HG03135 (cell line): ENCODE results near the gene GTPBP3.
A peak's percentile ranks its signal among the peaks of the same experiment; 100 is the strongest.

Experiments
- ATAC-seq: cut with Tn5 transposase; IDR thresholded peaks from one replicate; pipeline ENCODE4 v1.9.1; 2021; ENCODE audit warnings: mild to moderate bottlenecking, moderate library complexity; ENCODE audit not compliant: unreplicated experiment

The GTPBP3 gene

DNA sequence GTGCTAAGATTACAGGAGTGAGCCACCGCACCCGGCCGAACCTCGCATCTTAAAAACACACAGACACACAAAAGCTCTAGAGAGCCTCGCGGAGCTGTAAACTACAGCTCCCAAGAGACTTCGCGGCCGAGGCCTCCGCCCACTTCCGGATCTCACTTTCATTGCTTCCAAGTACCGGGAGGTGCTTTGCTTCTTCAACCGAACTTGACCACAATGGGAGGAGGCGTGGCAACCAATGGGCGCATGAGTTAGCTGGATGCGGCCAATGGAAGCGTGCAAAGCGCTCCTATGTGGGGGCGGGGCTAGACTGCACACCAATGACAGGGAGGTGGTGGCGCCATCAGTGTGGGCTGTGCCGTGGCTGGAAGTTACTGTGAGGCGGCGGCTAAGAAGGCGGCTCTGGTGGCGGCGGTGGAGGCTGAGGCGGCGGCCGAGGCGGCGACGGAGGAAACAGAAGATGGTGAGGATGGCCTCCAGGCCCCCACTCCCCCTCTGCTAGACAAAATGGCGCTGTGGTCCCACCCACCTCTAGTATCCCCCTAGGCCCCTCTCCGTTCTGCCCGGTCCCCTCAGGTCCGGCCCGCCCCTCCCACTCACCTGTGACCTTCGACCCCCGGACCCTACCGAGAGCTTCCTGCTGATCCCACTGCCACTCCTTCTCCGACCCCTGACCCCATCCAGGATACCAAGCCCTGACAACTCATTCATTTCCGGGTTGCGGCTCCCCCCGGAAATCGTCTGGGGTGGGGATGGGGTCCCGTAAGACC lies 28.0 kb upstream of the GTPBP3 start, which contains the start of gene DDA1:
TSS of gene DDA1 (plus strand) at position 366 of the 767 bp plus-strand sequence. CDS start at position 458, 92 bp downstream.
- ATAC-seq, result peak; percentile 58

DNA sequence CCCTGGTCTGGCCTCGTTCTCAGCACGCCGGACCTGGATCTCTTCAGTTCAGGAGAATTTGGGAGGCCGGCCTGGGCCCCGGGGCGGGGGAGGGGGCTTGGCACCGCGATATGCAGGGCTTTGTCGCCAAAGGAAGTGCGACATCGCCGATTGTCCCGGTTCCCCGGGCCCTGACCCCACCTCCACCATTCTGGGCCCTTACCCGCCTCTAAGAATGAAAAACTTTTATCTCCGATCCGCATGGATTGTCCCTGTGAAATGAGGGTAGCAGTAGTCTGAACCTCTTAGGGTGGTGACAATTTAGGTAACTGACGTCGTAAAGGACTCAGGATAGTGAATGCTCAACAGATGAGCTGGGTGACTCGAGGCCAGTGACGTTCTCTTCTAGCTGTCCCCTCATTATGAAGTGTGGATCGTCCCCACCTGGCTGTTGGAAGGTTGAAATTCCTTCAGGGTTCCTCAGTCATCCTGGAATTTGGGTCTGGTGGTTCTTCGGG lies 27.3 kb upstream of the GTPBP3 start:
- ATAC-seq, result no peak

DNA sequence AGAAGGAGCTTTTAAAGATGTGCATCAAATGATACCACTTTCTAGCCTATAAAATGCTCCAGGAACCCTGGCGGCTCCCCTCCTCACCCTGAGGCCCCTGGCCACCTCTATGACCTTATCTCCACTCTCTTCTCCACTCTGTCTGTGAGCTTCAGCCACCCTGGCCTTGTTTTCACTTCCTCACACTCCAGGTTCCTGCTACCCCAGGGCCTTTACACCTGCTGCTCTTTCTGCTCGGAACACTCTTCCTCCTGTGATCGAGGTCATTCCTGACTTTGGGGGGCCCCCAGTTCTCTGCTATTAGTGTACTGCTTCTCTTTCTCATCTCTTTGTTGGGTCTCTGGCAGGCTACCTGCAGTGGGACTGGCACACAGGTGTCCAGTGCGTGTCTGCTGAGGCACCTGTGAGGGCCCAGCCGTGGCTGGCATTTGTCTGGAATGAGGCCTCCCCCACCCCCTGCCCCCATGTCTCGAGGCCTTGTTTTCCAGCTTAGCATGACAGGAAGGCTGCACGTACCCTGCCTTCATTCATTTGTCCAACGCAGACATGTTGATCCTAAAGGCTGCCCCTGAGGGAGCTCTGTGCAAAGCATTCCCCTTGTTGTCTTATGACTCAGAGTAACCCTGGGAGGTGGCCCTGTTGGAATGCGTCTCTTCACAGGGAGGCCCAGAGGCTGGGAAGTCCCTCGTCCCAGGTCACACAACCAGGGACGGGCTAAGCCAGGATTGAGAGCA lies 25.7 kb upstream of the GTPBP3 start:
- ATAC-seq, result no peak

DNA sequence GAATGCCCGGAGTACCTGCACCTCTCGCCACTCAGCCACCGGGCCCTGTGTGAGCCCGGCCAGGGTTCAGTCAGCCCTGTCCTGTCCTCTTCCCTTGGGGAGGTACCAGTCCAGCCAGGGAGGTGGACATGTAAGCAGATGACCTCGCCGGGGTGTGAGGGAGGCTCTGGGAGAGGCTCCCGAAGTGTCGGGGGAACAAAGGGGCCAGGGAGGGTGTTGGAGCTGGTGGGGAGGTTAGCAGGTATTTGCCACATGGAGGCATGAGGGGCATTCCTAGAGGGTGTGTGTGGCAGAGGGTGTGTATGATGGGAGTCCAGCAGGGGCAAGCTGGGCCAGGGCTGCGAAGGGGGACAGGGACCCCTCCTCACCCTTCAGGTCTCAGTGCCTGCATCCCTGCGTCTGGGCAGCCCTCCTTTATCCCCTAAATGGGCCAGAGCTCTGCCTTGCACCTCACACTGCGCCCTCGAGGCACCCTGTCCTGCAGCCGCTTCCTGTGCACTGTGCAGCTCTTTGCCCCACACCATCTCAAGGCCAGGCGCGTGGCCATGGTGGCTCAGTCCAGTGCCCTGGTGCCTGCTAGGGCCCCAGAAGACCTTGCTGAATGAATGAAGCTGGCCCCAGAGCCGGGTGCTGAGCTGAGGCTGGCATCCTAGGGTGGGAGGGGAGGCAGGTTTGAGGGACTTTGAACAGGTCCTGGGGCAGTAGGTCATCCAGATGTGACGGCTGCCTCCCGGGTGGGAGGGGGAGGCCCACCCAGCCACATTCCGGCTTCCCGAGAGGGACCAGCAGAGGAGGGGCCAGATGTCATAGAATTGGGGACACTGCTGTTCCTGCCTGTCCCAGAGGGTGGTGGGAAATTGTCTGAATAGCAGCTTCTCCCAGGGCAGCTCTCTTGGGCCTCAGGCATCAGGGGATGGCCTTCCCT lies 24.9 kb upstream of the GTPBP3 start:
- ATAC-seq, result no peak

DNA sequence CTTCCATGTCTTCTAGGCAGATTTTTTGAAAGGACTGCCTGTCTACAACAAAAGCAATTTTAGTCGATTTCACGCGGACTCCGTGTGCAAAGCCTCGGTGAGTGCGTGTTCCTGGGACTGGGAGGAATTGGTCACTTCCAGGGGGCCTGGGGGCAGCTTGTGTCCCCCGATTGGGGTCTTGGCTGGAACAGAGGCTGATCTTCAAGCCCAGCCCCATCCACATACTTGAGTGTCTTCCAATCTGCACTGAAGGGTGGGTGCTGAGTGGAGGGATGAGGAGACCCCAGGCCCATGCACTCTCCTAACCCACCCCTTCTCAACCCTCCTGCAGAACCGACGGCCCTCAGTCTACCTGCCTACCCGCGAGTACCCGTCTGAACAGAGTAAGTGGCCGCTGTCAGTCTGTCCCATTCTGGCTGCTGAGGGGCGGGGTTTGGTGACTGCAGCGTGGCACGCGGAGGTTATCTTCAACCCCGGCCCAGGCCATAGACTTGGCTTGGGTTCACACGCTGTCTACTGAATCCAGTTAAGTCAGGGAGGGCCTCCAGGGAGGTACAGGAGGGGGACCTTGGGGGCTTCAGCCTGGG lies 23.3 kb upstream of the GTPBP3 start:
- no peak for ATAC-seq

DNA sequence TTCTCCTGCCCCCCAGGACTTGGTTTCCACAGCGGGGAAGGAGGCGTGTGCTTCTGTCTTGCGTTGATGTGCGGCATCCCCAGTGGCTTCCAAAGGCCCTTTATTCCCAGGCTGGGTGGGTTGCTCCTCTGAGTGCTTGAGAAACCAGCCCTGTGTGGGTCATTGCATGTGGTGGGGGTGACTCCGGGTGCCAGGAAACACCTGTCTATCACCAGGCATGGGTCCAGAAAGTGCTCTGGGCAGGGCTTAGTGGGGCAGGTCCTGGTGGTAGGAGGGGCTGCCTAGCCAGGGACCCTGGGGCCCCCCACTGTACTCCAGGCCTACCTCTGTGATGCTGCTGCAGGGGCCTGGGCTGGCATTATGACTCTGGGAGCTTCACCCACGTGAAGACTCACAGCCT lies 18.4 kb upstream of the GTPBP3 start:
- no peak for ATAC-seq

DNA sequence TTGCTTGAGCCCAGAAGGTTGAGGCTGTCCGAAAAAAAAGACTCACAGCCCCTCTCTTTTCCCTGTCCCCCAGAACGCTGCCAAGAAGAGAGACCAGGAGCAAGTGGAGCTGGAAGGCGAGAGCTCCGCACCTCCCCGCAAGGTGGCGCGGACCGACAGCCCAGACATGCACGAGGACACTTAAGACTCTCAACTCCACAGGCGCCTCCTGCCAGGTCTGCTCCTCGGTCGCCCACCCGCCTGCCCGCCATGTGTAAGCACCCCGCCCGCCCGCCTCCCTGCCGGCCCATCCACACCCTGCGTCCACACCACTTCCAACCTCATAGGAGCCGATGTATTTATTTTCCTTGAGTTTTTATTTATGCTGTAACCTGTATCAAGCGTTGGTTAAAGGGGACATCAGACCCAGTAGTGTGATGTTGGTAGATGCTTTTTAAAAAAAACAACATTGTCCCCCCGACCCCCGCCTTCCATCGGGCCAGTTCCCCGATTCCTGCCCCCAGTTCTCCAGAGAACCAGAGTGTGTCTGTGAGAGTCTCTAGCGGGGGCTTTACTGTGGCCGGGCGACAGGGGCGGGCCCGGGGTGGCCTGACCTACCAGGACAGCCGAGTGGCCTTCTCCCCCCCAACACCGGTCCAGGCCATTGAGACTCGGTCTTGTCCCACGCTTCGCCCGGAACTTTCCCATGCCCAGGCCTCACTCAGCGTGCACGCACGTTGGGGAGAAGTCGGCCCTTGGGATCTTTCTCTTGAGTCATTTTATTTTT lies 17.7 kb upstream of the GTPBP3 start:
- ATAC-seq, result no peak

DNA sequence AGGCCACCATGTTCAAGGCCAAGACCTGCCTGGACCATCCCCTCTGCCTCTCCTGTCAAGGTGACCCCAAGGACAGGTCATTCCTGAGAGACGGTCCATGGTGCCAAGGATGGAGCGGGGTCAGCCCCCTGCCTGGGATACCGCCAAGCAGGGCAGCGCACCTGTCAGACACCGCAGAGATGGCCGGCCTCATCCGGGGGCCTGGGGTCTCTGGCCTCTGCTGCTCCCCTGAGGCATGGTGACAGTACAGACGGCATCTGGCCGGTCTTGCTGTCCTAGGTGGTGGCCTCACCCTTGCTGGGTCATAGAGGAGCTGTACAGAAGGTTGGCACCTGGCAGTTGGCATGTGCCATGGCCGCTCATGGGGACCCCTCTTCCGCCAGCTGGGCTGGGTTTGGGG lies 16.9 kb upstream of the GTPBP3 start:
- ATAC-seq, result no peak

DNA sequence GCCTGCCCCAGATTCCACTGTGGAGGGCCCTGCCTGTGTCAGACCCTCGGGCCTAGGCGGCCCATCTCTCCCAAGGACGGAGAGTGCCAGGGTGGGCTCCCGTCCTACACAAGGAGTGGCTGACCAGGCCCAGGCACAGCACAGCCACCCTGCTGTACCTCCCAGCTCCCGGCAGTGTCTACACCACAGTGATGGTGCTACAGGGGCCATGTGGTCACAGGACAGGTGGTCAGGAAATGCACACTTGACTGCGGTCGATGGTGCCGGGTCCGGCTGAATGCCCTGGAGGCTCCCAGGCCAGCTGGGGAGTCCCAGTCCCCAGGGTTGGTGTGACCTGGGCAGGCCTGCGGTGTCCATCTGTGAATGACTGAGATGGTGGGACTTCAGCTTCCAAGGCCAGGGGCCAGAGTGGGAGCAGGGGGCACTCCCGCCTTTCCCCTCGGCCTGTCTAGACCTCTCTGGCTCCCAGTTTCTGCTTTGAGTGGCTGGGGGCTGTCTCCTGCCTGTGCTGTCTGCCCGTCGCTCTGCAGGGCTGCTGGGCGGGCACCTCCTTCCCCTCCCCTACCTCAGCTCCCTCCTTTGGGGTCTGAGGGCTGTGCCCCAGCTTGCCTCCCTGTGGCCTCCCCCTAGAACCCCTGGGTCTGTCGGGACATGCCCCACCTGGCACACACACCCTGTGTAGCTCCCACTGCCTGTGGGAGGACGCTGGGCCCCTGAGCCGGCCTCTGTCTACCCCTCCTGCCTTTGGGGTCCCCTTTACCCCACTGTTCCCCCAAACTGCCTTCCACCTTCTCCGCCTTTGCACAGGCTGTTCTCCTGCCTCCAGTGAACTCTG lies 15.5 kb upstream of the GTPBP3 start:
- ATAC-seq, result no peak

DNA sequence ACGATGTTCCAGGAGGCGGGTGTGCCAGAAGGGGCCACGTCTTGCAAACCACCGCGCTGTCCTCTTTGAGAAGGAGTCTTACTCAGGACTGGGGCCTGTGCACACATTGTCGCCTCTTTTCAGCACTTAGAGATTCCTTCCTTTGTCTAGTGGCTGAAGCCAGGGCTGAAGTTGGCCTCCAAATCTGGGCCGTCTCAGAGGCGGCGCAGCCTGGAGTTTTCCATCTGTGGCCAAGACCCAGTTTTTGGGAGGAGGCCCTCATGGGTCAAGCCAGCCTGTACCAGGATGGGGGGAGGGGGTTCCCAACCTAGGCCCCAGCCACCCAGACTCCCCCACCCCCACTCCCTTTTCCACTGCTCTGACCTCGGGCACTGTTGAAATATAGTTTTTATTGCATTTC lies 14.5 kb upstream of the GTPBP3 start:
- ATAC-seq, result no peak

DNA sequence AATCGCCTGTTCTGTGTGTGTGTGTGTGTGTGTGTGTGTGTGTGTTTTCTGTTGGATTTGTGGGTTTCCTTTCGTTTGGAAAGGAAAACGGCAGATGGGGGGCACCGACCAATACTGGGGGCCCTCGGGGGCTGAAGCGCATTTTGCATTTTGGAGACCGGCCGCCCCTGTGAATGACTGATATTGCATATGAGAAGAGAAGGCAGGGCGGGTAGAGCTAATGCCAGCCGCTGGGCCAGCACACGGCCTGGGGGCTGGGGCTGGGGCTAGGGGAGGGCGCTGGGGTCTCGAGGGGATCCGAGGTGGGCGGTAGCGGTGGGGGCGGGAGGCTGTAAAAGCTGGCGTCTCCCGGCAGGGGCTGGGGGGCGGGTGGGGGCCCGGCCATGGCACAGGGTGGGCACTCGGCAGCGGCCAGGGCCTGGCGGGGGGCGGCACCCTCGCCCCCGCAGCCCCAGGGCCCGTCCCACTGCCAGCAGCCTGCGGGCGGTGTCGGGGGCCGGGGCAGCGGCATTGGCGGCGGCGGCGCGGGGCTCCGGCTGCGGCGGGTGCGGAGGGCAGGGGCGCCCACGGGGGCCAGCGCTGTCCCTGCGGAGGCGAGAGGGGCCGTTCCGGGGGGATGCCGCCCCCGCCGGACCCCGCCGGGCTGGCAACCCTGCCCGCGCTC lies 13.9 kb upstream of the GTPBP3 start:
- ATAC-seq, result no peak

DNA sequence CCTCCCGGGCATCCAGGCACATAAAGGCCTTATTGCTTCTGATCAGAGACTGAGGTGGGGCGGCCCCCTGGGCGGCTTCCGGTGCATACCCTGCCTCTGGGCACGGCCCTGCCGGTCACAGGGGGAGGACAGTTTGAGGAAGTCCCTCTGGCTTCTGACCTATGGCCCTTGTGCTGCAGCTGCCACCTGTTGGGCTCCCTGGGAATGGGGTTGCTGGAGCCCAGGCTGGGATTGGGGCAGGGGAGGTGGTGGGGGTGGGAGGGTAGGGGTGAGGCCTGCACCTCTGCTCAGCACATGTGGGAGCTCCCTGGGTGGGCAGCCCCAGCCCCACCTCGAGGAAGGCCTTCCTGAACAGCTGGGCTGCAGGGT lies 13.4 kb upstream of the GTPBP3 start:
- ATAC-seq, result no peak

DNA sequence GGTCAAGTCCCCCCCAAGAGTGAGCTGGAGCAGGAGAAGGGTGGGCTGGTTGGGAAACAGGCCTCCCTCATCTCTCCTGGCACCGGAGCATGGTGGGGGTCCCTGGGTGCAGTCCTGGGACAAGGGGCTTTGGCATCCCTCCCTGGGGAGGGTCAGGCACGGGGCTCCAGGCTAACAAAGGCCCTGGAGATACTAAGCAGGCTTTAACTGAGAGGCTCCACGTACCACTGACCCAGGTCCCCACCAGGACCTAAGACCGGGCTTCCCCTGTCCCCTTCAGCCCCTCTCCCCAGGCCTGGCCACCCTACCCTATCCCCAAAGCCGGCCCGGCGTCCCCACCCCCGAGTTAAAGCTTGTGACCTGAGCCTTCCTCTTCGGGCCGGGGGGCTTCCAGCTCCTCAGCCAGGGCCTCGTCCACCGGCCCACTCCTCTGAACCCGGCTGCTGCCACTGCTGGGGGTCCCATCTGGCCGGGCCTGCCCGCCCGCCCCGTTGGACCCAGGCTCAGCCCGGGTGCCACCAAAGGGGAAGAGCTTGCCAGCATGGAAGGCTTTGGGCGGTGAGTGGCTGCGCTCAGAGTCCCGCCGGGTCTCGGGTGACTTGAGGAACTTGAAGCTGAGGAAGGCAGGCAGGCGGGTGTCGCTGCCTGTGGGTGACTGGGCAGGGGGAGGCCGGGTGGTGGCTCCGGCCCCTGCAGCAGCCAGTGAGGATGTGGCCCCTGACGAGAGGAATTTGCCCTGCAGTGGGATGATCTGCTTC lies 12.8 kb upstream of the GTPBP3 start:
- ATAC-seq, result no peak

DNA sequence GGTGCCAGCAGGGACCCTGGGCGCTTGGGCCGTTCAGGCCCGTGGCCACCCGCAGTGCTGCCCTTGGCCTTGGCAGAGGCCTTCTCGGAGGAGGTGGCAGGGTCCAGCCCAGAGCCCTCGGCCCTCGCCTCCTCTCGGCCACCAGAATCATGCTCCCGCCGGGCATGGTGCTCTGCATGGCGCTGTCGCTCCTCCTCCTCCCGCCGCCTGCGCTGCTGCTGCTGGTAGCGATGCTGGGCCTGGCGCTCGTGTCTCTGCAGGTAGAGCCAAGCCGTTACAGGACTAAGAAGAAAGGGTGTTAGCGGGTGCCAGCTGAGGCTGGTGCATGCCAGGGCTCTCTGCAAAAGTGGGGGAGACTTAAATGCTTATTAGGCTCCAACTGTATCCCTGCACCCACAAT lies 12.2 kb upstream of the GTPBP3 start:
- no peak for ATAC-seq

DNA sequence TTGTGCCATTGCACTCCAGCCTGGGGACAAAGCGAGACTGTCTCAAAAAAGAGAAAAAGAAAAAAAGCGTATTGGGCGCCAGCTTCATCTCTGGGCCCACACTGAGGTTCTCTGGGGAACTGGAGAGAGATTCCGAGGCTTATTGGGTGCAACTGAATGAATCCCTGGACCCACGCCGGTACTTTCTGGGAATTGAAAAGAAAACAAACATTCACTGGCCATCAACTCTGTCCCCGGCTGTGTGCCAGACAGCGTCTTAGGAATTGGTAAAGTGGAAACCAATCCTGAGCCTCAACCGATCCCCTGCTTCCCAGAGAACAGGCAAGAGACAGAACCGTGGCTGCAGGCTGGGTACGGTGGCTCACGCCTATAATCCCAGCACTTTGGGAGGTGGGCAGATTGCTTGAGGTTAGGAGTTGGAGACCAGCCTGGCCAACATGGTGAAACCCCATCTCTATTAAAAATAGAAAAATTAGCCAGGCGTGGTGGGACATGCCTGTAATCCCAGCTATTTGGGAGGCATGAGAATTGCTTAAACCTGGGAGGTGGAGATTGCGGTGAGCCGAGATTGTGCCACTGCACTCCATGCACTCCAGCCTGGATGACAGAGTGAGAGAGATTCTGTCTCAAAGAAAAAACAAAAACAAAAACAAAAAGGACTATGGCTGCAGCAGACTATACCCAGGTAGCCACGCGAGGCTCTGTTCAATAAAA lies 11.3 kb upstream of the GTPBP3 start:
- no peak for ATAC-seq

DNA sequence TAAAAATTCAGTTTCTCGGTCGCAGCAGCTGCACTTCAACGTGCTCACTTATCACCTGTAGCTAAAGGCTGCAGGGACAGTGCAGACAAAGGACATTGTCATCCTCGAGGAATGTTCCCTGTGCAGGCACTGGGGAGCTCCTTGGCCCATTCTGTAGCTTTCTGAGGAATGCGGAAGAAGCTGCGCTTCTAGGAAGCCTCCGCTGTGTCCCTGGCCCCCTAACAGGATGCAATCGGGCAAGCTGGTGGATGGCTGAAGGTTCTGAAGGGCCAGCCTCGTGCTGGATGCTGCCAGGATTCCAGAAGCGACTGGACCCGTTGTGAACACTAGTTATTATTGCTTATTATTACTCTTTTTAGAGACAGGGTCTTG lies 10.8 kb upstream of the GTPBP3 start:
- ATAC-seq, result no peak

DNA sequence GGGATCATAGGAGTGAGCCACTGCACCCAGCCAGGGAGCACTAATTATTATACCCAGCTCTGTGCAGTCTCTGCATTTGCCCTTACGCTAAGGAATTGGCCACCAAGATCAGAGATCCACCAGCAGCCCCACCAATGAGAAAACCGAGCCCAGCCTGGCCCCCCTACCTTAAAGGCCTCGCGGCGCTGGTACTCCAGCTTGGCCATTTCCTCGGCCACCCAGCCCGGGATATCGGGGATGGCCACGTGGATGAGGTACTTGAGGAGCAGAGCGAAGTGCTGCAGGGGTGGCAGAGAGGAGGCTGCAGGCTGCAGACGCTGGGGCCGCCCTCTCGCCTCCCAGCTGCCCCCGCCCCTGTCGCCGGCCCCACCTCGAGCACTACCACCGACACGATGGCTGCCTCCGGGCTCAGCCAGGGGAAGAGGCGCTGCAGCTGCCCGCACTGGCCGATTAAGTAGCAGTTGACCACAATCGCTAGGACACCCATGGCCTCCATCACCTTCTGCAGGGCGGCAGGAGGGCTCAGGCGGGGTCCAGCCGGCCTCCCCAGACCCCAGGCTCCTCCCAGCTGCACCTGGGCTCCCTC lies 10.2 kb upstream of the GTPBP3 start:
- no peak for ATAC-seq
